ENCODE data around the gene PKIG.
"Not testable (repeated sequence)": the region's sequence is repeated elsewhere in the genome, so short reads cannot be mapped to it uniquely, and the experiment has no call there.

Gene PKIG

DNA sequence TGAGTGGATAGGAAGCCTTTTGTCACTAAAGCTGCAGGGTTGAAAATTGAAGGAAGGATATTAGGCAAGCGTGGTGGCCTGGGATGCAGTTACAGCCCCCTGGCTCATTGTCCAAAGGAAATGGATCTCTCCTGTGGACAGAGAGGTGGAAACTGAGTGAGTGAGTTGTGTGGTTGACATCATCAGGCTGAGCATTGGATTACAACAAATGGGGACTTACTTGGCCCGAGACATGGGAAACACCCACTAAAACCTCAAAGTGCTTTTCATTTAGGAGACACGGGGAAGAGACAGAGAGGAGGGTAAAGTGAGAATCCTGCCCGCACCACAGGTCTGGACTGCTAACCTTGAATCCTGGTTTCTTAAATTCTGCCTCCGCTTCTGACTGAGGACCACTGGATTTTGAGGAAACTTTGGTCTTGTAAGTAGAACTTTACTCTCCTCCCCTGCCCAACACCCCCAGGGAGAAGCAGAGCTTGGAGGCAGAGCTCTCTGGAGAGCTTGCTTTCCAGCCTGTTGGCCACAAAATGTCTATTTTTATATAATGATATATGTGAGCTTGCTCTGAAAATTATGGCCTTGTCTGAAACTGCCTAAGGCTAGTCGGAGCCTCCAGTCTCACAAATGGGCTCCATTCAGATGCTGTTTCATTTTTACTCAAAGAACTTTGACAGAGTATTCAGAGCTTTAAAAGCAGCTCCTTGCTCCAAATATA, at the start of gene PKIG:
PKIG (plus strand) TSS at position 269 of the 715 bp plus-strand sequence. CDS start 31,978 bp downstream, outside the sequence.
- peak; percentile 81 for DNase-seq

DNA sequence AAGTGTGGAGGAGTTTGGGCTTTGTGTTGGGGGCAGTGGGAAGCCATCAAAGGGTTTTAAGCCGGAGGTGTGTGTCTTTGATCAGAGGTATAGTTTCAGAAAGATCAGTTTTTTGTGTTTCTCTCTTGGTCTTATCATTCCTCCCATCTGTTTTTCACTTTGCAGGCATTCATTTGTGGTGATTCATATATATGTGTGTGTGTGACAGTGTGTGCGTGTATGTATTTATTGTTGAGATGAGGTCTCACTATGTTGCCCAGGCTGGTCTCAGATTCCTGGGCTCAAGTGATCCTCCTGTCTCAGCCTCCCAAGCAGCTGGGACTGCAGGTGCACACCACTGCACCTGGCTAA, 49.4 kb upstream of the PKIG start:
- no peak for DNase-seq

DNA sequence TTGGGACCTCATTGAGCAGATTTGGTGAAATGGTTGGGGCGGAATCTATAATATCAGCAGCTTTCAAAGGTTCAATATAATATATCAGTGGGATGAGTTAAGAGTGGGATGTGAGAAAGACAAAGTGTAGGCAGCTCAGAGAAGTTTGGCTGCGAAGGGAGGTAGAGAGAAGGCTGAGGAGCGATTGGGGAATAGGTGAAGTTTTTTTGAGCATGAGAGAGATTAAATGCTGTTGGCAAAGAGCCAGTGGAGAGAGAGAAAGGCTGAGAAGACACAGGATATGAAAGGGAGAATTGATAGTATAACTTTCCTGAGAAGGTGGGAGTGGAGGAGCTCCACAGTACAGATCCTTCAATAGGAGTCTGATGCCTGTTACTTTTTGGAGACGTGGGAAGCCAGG, 48.5 kb upstream of the PKIG start:
- no peak for DNase-seq

DNA sequence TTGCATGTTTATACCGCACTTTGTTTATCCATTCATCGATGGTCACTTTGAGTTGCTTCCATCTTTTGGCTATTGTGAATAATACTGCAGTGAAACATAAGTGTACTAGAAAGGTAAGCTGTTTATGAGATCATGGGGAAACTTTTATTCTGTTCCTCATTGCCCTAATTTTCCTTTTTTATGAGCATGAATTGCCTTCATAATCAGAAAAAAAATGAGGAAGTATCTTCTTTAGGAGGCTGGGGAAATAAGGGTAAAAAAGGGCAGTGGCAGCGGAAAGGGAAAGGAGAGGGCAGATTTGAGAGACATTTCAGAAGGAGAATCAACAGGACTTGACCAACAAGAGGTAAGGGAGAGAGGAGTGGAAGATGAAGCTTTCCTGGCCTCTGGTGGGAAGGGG, 46.2 kb upstream of the PKIG start:
- no peak for DNase-seq

DNA sequence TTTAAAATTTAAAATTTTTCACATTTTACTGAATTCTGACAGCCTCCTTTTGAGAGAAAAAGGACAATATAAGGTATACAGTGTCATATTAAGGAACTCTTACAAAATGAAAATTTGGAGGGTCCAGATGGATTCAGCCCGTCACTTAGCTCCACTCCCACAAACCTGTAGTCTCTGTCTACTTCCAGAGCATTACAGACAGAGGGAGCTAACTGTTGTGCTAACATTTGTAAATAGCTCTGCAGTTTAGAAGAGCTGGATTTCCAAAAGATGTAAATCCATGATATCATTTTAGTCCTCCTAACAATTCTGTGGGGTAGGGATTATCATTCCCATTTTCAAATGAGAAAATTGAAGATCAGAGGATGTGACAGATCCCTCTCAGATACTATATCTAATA, 44.4 kb upstream of the PKIG start:
- DNase-seq: no peak

DNA sequence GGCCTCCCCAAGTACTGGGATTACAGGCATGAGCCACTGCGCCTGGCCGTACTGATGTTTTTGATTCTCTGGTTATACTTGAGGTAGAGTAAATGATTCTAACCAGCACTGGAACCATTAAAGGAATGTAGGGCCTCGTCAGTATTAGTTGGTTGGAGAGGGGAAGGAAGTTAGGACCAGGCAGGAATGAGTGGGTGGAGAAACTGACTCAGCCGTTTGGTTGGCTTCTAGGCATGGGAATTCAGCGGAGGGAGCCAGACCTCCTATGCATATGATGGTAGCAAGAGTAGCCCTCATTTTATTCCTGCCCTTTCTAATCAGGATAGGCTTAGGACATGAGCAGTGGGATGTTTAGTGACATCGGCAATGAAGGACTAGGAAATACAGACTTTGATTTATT, 41.5 kb upstream of the PKIG start:
- peak; percentile 70 for DNase-seq

DNA sequence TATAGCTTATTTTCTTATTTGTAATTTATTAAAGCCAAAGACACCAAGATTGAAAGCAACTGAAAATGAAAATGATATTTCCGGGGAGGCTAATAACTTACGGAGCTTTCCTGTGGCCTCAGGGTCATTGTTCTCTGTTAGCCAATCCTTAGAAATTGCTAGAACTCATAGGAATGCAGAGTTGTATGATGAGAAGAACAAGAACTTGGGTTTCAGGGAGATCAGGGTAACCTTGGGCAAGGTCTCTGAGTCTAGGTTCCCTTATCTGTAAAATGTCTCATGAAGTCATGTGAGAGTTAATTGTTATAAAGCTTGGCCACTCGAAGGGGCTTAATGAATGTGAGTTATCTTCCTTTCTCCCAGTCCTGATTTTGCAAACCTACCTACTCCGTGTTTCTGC, 40.4 kb upstream of the PKIG start:
- DNase-seq: no peak

DNA sequence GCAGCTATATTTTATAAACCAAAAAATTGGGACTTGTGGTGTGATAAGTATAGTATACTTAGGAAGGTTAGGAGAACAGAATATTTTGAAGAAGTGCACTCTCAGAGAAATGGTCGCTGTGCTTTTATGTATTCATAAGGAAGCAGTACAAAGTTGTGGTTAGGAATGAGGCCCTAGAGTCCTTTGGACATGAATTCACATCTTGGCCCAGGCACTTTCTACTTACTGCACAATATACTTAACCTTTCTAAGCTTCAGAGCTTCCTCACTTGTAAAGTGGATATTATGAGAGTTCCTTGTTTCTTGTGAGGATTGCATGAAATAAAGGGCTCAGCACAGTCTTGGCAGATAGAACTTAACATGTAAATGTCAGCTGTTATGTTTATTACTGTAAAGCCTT, 39.5 kb upstream of the PKIG start:
- DNase-seq: no peak

DNA sequence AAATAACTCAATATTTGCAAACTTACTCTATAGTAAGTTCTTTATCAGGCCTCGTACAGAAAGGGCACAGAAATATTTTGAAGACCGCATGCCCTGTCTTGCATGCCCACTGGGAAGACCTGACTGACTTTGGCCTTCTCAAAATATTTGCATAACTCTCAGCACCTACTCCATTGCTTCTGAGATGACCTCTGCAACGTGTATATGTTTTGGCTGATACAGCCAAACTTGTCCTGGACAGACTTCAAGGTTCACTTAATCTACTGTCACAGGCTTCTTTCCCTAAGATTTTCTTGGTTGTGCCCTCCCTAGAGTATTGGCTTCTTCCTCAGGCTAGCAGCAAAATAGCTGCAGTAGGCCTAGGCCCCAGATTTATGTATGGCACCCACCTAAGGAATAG, 39.0 kb upstream of the PKIG start:
- DNase-seq: no peak

DNA sequence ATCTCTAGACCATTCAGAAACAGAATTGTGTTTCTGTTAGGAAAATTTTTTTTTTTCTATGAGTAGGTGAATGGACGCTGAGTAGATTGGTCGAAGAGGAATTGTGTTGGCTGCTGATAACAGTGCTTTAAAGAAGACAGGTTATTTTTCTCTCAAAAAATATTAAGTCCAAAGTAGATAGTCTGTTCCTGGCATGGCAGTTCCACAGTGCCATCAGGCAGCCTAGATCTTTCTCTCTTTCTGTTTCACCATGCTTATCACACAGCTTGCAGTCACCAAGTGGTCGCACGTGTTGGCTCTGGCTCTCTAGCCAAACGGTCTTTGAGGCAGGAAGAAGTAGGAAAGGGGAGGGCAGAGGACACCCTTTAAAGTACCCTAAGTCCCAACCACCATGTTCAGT, 38.1 kb upstream of the PKIG start:
- DNase-seq: no peak

DNA sequence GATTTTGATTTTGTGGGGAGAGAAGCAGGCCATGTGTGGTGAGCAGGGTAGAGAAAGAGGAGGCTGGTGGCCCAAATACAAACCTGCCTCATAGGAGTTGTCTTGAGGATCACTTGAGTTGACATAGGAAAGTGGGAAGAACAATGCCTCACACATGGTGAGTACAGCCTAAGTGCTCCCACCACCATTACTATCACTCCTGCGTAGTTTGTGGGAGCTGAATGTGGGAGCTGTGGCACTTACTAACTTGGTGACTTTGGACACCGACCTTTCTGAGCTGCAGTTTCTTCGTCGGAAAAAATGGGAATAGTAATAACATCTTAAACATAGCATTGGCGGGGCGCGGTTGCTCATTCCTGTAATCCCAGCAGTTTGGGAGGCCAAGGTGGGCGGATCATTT, 35.0 kb upstream of the PKIG start:
- DNase-seq: no peak

DNA sequence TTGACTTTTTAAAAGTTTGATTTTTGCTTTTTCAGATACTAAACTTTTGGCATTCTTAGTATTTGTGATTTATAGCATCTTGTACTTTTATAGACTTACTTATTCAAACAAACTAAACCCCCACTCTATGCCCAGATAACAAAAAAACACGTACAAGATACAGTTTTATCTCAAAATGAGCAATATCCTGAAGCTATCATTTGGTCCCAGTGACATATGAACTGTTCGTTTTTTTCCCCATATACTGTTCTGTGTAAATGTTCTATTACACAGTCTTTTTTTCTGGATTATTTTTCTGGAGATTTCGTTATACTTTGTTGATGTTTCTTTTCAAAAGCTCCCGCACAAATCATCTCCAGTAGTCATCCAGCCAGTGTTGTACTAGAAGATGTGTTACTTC, 33.3 kb upstream of the PKIG start:
- DNase-seq: no peak

DNA sequence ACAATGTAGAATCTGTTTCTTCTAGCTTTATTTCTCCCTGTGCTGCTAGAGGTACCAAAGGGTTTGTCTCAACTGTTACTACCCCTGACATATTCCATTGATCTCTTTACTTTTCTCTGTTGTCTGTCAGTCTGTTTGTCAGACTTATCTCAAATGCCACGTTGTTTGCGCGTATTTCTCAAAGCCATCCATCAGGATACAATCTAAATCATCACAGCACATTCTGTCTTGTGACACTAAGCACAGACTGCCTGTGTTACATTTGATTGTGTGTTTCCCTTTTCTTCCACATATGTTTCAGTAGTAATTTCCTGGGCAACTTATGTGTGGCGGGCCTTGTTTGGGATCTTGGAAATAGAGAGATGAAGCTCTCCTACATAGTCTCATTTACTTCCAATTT, 30.3 kb upstream of the PKIG start:
- no peak for DNase-seq

DNA sequence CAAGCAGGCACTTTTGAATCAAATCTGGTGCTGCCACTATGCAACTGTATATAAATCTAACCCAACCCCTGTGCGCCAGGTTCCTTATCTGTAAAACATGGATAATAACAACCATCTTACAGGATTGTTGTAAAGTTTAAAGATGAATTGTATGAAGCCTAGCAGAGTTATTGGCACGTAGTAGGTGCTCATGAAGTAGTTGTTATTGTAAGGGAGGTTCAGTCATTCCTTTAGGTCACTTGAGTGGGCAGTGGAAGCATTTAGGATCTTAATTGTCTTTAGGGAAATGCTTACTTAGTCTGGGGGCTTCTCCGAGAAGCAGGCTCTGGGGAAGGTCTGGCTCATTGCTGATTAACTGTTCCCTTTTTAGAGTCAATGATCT, 29.8 kb upstream of the PKIG start:
- no peak for DNase-seq

DNA sequence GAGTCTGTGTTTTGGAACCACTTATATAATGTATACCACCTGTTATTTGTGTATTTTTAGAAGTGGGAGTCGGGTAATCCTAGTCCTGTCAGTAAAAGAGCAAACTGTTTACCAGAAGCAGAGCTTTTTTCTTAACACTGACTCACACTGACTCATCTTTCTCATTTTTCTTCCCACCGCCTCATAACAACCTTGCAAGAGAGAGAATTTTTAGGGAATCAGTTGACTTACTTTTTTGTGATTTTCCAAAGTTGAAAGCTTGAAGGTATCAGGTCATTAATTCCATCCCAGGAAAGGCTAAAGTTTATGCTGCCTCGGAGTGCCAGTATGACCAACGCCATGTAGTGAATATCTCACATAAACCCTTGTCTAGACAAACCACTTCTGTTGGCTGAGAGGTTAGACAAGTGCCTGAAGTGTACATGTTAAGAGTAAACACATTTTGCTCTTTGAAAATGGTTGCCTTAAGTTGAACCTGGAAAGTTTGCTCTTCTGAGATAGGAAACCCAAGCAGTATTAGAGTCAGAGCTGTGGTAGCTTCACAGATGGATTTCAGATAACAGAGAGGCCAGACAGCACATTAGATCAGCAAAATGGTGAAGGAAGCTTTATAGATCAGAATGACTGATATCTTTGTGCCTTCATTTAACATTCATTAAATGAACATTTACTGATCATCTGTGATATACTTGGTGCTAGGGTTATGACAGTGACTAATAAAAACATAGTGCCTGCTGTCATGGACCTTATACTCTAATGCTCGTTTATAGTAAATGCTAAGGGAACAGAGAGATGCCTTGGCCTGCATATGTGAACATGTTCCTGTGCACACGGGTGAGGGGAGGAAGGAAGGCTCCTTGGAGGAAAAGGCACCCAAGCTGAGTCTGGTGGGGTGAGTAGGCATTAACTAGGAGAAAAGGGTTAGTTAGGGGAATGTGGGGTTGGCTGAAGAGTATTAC, 29.1 kb upstream of the PKIG start:
- no peak for DNase-seq

DNA sequence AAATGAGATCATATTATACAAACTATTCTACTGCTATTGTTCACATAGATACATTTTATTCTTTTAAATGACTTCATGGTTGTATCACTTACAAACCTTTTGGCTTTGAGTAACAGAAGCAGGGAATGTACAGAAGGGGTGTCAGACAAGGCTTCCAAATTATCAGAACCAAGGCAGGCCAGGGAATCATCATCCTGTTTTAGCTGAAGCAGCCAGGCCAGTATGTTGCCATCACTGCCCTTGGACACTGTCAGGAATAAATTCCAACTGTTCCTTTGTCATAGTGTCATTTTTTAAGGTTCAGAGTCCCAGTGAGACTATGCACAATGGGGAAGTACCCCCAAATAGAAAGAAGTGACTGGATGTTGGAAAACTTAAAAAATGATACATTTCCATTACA, 23.1 kb upstream of the PKIG start:
- DNase-seq: no peak

DNA sequence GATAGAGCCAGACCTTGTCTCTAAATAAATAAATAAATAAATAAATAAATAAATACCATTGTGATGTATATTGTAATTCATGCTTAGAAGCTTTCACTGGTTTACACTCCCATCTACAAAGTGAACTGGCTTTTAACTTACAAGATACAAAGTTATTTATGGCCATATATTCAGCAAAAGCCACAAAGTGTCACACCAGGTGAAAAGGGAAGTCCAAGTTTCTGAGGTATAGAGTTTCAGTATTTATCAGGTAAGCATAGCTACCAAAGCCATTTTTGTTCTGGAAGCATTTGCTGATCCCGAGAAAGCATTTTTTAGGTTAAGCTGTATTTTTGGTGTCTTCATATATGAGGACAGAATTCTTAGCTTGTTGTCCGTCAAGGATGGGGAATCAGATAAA, 22.1 kb upstream of the PKIG start:
- DNase-seq: no peak

DNA sequence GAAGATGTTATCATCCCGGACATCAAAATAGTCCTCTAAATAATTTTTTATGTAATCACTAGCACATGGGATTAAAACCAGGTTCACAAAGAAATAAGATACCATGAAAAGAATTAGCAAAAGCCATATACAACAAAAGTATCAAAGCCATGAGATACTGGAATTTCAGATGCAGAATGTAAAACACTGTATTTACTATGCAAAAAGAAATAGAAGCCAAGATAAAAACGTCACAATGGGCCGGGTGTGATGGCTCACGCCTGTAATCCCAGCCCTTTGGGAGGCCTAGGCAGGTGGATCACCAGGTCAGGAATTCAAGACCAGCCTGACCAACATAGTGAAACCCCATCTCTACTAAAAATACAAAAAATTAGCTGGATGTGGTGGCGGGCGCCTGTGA, 21.6 kb upstream of the PKIG start:
- DNase-seq: not testable (repeated sequence)

DNA sequence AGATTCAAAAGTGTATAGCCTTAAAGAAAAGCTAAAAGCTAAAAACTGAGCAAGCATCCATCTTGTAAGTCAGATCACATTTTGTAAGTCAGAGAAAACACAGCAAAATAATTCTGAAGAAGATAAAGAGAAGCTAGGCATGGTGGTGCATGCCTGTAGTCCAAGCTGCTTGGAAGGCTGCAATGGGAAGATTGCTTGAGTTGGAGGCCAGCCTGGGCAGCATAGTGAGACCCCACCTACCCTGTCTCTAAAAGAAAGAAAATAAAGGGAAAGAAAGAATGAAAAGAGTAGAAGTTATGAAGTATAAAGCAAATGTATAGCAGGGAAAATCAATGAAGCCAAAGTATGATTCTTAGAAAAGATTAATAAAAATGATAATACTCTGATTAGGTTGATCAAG, 20.5 kb upstream of the PKIG start:
- DNase-seq: no peak

DNA sequence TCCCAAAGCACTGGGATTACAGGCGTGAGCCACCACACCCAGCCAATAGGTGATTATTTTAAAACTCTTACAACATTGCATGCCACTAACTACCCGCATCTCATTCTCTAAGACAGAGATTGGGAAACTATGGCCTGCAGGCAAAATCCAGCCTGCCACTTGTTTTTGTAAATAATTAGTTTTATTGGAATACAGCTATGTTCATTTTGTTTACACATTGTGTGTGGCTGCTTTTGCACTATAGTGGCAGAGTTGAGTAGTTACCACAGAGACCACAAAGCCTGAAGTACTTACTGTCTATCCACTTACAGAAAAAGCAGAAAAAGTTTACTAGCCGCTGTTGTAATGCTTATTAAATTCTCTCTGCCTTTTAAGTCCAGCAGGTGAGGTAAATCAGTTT, 16.4 kb upstream of the PKIG start:
- DNase-seq: no peak

DNA sequence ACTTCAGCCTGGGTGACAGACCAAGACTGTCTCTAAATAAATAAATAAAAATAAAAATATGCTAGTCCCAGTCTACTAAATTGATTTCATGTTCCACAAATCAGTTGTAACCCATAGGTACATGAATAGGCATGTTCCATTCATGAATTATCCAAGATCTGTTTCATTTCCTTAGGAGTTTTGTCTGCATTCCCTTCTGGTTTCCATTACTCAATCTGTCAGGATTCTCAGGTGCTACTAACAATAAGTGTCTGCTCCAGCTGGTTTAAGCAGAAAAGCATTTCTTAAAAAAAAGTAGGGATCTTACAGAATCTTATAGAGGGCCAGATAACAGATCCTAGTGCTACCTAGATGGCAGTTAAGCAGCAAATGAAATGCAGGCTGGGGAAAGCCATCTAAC, 15.6 kb upstream of the PKIG start:
- no peak for DNase-seq

DNA sequence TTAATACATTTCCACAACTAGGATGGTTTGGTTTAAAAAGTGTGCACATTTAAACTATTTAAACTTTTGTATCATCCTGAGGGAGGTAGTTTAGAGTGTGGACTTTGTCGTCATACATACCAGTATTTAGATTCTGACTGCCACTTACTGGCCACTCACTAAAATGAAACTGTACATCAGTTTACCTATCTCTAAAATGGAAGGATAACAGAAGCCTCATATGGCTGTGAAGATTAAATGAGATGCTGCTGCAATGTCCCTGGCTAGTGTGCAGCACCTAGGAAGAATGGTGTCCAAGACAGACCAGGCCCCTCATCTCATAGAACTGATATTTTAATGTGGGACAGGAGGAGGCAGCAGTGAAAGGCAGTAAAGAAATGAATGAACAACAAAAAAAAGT, 12.0 kb upstream of the PKIG start:
- no peak for DNase-seq

DNA sequence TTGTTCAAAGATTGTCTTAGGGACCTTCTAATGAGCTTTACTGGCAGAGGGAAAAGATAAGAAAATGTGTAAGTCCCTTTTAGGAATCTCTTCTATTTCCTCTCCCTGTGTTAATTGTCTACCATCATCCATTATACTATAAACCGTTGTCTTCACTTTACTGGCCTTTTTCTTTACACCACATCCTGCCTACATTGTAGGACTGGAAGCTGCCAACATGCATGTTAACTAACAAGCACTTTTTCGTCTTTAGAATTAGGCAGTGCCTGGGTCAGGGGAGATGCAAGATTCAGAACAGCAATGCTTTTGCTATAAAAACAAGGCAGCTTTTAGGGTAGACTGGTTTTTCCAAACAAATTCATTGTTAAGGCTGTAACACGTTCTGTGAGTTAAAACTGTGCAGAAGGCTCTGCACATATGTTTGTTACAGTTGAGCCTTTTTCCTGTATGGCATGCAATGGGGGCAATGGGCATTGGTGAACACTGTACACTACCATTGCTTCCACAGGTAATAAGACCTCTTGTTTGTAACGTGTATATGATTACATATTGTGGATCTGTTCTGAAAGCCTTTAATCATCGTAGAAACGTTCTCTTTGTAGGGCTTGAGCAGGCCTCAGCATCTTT, 10.9 kb upstream of the PKIG start:
- no peak for DNase-seq

Data from islet precursor cell (in vitro differentiated cells).